ENCODE measurements around the gene RERG.

The RERG gene

DNA sequence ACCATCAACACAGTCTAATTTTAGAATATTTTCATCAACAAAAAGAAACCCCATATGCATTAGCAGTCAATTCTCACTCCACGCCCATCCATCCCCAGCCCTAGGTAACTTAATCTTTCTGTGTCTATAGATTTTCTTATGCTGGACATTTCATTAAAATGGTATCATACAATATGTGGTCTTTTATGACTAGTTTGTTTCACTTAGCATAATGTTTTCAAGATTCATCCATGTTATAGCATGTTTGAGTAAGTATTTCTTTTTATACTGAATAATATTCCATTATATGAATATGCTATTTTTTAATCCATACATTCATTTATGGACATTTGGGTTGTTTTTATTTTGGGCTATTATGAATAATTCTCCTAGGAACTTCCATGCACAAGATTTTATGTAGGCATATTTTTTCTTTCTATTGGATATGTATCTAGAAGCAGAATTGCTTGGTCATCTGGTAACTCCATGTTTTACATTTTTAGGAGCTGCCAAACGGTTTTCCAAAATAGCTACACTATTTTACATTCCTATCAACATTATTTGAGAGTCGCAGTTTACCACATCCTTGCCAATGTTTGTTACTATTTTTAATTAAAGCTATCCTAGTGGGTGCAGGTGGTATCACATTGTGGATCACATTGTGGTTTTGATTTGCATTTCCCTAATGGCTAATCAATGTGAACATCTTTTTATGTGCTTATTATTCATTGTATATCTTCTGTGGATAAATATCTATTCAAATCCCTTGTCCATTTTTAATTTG lies 49.0 kb downstream of the RERG start:
- Histone ChIP-seq H3K4me3 (ENCODE audit: low read depth, low read length) (no peak overlapping the region), H3K27me3 (ENCODE audit: insufficient read depth, low read depth, severe bottlenecking) (no peaks in the 10 kb centered on the region), H3K36me3 (no peaks in the 10 kb centered on the region), H3K9me3 (ENCODE audit: severe bottlenecking) (peaks cover 5% of the 10 kb centered on the region), H3K27ac (no peak overlapping the region)
- TF ChIP-seq, protein P1, sequence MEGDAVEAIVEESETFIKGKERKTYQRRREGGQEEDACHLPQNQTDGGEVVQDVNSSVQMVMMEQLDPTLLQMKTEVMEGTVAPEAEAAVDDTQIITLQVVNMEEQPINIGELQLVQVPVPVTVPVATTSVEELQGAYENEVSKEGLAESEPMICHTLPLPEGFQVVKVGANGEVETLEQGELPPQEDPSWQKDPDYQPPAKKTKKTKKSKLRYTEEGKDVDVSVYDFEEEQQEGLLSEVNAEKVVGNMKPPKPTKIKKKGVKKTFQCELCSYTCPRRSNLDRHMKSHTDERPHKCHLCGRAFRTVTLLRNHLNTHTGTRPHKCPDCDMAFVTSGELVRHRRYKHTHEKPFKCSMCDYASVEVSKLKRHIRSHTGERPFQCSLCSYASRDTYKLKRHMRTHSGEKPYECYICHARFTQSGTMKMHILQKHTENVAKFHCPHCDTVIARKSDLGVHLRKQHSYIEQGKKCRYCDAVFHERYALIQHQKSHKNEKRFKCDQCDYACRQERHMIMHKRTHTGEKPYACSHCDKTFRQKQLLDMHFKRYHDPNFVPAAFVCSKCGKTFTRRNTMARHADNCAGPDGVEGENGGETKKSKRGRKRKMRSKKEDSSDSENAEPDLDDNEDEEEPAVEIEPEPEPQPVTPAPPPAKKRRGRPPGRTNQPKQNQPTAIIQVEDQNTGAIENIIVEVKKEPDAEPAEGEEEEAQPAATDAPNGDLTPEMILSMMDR (IDR thresholded peaks at IDR 0.05; ENCODE audit: low read depth, low read length), result no peak
- no peak for DNase-seq

- Histone ChIP-seq H3K27me3 (ENCODE audit: insufficient read depth, low read depth, severe bottlenecking) (no peaks in the 10 kb centered on the region), H3K4me3 (ENCODE audit: low read depth, low read length) (no peak overlapping the region), H3K36me3 (no peaks in the 10 kb centered on the region), H3K27ac (no peak overlapping the region), H3K9me3 (ENCODE audit: severe bottlenecking) (peaks cover 5% of the 10 kb centered on the region)
- TF ChIP-seq, protein P1 (IDR thresholded peaks at IDR 0.05; ENCODE audit: low read depth, low read length), result no peak
- no peak for DNase-seq
These were observed 50.1 kb downstream of the RERG start for GRCh38 chr12:15171012-15171655.

GRCh38 chr12:15168026-15168678 lies 53.1 kb downstream of the RERG start:
- H3K27ac ChIP-seq, result no peak overlapping the region
- TF ChIP-seq, protein P1 (IDR thresholded peaks at IDR 0.05; ENCODE audit: low read depth, low read length), result no peak
- H3K4me3 ChIP-seq (ENCODE audit: low read depth, low read length), result no peak overlapping the region
- no peaks in the 10 kb centered on the region for H3K36me3 ChIP-seq
- no peak for DNase-seq
- peaks cover 2% of the 10 kb centered on the region for H3K9me3 ChIP-seq (ENCODE audit: severe bottlenecking)
- H3K27me3 ChIP-seq (ENCODE audit: insufficient read depth, low read depth, severe bottlenecking), result no peaks in the 10 kb centered on the region

DNA sequence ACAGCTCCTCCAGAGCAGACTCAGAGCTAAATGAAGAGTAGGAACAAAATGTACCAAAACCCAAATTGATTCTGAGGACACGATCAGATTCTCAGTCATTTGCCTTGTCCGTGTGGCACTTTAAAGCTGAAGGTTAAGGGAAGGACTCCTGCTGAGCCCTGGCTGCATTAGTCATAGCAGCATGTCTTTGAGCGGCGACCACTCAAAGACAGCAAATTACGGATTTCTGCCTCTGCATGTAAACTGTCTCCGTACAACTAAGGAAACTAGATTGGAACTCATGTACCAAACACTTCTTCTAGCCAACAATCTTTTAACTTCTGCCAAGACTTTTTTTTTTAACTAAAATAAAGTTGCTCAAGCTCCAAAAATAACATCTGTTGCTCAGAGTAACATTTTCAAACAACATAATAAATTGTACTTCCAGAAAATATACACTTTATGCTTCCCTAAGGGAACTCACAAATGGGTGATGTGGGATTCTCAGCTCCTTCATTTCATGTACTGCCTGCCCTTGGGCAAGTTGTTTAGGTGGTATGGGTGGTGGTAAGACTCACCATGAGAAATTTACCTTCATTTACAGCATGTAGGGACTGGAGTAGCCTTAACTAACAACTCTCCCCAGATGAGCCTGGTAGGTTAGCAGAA lies 56.1 kb downstream of the RERG start:
- TF ChIP-seq, protein P1 (IDR thresholded peaks at IDR 0.05; ENCODE audit: low read depth, low read length), result no peak

DNA sequence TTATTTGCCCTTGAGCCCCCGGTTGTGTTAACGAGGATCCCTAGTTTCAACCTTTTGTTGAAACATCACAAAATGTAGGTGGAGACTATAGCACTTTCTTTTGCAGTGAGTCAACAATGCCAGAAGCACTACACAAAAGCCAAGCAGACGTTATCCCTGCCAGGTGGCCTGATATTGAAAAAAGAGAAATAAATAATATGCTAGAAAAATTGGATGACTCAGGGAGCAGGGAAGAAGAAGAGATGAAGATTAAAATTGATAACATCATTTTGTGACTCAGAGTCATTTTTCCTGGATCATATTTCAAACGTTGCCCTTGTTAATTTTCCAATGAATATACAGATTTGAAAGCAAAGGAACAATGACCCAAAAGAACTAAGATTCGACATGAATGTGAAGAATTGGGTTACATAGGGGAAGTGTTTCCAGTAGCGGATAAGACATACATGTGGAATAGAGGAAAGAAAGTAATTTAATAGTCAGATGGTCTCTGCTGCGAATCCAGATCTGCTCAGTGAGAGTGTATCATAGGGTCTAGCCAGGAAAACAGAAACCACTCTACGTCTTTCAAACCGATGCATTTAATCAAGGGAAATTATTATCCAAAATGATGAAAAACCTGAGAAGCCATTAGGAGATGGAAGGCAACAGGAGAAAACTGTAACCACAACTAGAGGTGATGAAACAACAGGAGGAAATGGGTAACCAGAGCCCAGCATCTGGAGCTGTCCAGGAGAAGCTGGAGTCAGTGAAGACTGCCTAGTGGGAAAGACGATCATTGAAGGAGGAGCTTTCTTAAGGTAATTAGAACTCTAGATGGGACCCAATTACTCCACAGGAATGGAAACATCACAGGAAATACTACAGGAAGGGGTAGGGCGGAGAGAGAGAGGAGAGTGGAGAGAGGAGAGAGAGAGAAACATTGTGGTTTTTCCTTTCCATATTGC lies 57.9 kb downstream of the RERG start:
- H3K27ac ChIP-seq, result no peak overlapping the region
- TF ChIP-seq, protein P1 (IDR thresholded peaks at IDR 0.05; ENCODE audit: low read depth, low read length), result no peak
- no peaks in the 10 kb centered on the region for H3K36me3 ChIP-seq
- H3K9me3 ChIP-seq (ENCODE audit: severe bottlenecking), result no peaks in the 10 kb centered on the region
- H3K27me3 ChIP-seq (ENCODE audit: insufficient read depth, low read depth, severe bottlenecking), result no peaks in the 10 kb centered on the region
- no peak for DNase-seq
- no peak overlapping the region for H3K4me3 ChIP-seq (ENCODE audit: low read depth, low read length)

More for the DNA sequence above, 56.1 kb downstream of the RERG start:
- no peaks in the 10 kb centered on the region for H3K27me3 ChIP-seq (ENCODE audit: insufficient read depth, low read depth, severe bottlenecking)
- no peaks in the 10 kb centered on the region for H3K9me3 ChIP-seq (ENCODE audit: severe bottlenecking)
- no peaks in the 10 kb centered on the region for H3K36me3 ChIP-seq
- H3K4me3 ChIP-seq (ENCODE audit: low read depth, low read length), result no peak overlapping the region
- no peak for DNase-seq
- H3K27ac ChIP-seq, result no peak overlapping the region

Measured in WERI-Rb-1 (cell line).